ENCODE measurements around the gene EEF1AKMT3. TPM values are rescaled to one million over a fixed set of nuclear protein-coding genes. Genes with fewer than 3 reads are reported as not detected.

The EEF1AKMT3 gene
- total and polyA plus RNA-seq, 9 of the 15 experiments (the other 6 are each of a cell fraction or from before 2014, with no cell fraction given): 4.1 to 17.2 (median 7.9) TPM

DNA sequence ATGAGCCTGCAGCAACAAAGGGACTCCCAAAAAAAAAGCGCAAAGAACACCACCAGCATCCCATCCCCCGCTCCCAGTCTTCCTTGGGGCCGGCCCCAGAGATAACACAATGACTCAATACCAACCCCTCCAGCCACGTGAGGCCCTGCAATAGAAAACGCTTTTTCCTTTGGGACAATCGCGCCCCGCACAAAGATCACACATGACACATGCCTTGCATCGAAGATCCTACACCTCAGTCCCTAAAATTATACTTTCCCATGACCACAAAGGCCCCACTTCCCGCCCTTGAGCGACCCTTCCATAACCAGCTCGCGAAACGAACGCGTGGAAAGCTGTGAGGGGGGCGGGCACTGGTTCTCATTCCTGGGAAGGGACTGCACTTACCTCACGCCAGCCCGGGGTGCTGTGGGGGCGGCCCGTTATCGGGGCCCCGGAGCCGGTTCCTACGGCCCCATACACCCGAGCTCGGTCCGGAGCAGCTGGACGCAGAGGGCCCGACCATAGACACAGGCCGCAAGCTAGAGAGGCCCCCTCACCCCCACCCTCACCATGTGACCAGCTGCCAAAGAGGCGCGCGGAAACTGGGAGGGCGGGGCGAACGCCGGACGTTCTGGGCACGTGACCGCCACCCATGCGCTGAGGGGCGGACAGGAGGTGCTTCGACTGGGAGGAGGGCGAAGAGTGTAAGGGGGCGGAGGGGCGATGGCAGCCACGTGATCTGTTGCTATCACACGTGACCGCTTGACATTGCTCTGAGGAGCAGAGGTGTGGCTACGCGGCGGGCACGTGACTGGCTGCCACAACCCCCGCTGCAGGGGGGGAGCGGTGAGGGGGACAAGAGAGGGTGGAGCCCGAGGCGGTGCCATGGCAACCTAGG is 20.4 kb upstream of the EEF1AKMT3 start, which contains the start of gene CDK4 (continued):
- TF ChIP-seq, protein P1, sequence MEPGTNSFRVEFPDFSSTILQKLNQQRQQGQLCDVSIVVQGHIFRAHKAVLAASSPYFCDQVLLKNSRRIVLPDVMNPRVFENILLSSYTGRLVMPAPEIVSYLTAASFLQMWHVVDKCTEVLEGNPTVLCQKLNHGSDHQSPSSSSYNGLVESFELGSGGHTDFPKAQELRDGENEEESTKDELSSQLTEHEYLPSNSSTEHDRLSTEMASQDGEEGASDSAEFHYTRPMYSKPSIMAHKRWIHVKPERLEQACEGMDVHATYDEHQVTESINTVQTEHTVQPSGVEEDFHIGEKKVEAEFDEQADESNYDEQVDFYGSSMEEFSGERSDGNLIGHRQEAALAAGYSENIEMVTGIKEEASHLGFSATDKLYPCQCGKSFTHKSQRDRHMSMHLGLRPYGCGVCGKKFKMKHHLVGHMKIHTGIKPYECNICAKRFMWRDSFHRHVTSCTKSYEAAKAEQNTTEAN (CRISPR knock-in tag; IDR thresholded peaks at IDR 0.05): peak; percentile 30; the same call in 1 of the 2 replicates
- no peak for TF ChIP-seq ELF2 (CRISPR knock-in tag; IDR thresholded peaks at IDR 0.05)
- no peak for TF ChIP-seq ZNF146 (CRISPR knock-in tag; IDR thresholded peaks at IDR 0.05; ENCODE audit: unreplicated experiment)
- TF ChIP-seq NCOA1 (IDR thresholded peaks at IDR 0.05; ENCODE audit: low read depth): no peak
- no peak for TF ChIP-seq ZNF668 (CRISPR knock-in tag; IDR thresholded peaks at IDR 0.05)
- TF ChIP-seq KLF1 (tag; IDR thresholded peaks at IDR 0.05): peak; percentile 79
- TF ChIP-seq, protein P2, sequence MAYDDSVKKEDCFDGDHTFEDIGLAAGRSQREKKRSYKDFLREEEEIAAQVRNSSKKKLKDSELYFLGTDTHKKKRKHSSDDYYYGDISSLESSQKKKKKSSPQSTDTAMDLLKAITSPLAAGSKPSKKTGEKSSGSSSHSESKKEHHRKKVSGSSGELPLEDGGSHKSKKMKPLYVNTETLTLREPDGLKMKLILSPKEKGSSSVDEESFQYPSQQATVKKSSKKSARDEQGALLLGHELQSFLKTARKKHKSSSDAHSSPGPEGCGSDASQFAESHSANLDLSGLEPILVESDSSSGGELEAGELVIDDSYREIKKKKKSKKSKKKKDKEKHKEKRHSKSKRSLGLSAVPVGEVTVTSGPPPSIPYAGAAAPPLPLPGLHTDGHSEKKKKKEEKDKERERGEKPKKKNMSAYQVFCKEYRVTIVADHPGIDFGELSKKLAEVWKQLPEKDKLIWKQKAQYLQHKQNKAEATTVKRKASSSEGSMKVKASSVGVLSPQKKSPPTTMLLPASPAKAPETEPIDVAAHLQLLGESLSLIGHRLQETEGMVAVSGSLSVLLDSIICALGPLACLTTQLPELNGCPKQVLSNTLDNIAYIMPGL (CRISPR knock-in tag; IDR thresholded peaks at IDR 0.05): peak; percentile 80; the same call in 1 of the 2 replicates
- no peak for TF ChIP-seq HSF4 (CRISPR knock-in tag; IDR thresholded peaks at IDR 0.05; ENCODE audit: borderline replicate concordance)
- no peak for TF ChIP-seq ZNF212 (CRISPR knock-in tag; IDR thresholded peaks at IDR 0.05)
- peak in 1 of 2 experiments; percentile 75; a peak in 1 of 4 replicates for TF ChIP-seq TEAD1 (CRISPR knock-in tag; IDR thresholded peaks at IDR 0.05)
- TF ChIP-seq MED1 (CRISPR knock-in tag; IDR thresholded peaks at IDR 0.05; ENCODE audit: borderline replicate concordance): no peak
- TF ChIP-seq MEF2A (IDR thresholded peaks at IDR 0.05; ENCODE audit: control insufficient read depth, low read depth, low read length): no peak
- no peak for TF ChIP-seq ZKSCAN8 (CRISPR knock-in tag; IDR thresholded peaks at IDR 0.05)
- TF ChIP-seq, protein P3, sequence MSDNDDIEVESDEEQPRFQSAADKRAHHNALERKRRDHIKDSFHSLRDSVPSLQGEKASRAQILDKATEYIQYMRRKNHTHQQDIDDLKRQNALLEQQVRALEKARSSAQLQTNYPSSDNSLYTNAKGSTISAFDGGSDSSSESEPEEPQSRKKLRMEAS (CRISPR knock-in tag; IDR thresholded peaks at IDR 0.05): peak; percentile 99
- TF ChIP-seq, protein P4, sequence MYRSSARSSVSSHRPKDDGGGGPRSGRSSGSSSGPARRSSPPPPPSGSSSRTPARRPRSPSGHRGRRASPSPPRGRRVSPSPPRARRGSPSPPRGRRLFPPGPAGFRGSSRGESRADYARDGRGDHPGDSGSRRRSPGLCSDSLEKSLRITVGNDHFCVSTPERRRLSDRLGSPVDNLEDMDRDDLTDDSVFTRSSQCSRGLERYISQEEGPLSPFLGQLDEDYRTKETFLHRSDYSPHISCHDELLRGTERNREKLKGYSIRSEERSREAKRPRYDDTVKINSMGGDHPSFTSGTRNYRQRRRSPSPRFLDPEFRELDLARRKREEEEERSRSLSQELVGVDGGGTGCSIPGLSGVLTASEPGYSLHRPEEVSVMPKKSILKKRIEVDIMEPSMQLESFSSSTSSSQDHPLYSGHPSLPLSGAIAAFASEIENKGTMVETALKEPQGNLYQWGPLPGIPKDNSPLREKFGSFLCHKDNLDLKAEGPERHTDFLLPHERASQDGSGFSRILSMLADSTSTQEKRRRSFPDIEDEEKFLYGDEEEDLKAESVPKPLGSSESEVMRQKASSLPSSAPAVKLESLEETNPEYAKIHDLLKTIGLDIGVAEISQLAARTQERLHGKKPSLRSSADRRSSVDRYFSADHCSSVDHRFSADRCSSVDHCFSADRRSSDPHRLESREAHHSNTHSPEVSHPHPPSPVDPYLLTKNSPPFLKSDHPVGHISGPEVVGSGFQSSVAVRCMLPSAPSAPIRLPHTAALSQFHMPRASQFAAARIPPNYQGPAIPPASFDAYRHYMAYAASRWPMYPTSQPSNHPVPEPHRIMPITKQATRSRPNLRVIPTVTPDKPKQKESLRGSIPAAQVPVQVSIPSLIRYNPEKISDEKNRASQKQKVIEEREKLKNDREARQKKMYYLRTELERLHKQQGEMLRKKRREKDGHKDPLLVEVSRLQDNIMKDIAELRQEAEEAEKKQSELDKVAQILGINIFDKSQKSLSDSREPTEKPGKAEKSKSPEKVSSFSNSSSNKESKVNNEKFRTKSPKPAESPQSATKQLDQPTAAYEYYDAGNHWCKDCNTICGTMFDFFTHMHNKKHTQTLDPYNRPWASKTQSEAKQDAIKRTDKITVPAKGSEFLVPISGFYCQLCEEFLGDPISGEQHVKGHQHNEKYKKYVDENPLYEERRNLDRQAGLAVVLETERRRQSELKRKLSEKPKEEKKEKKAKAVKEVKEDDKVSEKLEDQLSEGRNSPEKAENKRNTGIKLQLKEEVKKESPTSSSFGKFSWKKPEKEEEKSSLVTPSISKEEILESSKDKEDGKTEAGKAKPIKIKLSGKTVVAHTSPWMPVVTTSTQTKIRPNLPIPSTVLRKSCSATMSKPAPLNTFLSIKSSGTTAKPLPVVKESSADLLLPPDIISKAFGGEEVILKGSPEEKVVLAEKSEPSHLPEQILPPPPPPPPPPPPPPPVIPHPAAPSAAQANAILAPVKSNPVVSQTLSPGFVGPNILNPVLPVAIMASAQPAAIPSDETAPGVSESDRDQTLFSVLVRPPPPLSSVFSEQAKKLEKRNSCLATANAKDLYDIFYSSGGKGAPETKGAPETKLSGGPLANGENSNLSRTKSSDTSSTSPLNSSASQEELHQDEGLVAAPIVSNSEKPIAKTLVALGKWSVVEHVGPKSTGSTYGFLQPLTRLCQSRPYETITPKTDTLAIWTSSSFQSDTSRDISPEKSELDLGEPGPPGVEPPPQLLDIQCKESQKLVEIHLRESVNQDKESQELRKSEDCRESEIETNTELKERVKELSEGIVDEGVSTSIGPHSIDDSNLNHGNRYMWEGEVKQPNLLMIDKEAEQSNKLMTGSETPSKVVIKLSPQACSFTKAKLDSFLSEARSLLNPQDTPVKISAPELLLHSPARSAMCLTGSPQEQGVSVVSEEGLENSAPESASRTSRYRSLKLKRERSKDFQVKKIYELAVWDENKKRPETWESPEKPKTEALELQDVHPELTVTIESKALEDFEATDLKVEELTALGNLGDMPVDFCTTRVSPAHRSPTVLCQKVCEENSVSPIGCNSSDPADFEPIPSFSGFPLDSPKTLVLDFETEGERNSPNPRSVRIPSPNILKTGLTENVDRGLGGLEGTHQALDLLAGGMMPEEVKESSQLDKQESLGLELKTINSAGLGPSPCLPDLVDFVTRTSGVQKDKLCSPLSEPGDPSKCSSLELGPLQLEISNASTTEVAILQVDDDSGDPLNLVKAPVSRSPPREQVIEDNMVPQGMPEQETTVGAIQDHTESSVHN (IDR thresholded peaks at IDR 0.05; ENCODE audit: borderline replicate concordance in 1 of 2, low read depth in 1 of 2): peak in 1 of 2 experiments; percentile 87; a peak in 2 of 4 replicates

All from K562 (cell line).